ENCODE results near the gene KRT7.

The KRT7 gene

DNA sequence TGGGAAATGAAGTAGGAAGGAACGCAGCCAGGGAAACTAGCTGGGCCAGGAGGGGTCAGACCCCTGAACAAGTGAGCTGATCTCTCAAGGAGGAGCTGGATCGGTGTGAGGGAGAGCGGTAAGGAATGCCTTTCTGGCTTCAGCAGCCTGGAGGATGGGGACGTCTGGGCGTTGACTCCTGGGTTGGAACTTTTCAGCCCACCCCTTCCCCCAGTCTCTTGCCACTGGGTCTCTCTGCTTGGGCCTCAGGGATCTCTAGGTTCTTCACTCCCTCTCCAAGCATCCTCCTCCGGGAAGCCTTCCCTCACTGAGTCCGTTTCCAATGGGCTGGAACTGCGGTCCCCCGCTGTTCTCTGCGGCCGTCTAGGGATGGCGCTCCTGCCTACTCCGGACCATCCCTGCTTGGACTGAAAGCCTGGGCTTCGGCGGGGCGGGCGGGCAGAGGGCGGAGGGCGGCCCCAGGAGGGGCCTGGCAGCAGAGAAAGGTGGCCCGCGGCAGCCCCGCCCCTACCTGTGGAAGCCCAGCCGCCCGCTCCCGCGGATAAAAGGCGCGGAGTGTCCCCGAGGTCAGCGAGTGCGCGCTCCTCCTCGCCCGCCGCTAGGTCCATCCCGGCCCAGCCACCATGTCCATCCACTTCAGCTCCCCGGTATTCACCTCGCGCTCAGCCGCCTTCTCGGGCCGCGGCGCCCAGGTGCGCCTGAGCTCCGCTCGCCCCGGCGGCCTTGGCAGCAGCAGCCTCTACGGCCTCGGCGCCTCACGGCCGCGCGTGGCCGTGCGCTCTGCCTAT lies at the start of gene KRT7:
Gene KRT7, plus strand, starts transcription at position 570 of the 788 bp plus-strand sequence. Its CDS starts 54 bp downstream, at position 624.
- no peak for DNase-seq (ENCODE audit: low read depth in 1 of 2, low spot score in 1 of 2)

DNA sequence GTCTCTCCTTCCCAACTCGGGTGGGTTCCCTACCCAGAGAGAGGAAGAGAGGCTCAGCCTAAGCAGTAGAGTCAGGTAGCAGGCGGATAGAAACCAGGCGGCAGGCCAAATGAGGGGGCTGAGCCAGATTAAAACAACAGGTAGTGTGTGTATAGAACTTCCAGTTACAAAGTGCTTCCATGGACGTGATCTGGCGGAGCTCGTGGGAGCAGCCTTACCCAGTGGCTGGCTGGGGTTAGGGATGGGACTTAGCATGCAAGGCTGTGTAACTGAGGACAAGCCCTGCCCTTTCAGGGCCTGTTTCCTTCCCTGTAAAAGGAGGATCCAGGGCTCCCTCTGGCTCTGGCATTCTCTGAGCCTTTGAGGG lies 49.5 kb upstream of the KRT7 start:
- no peak for DNase-seq (ENCODE audit: low read depth in 1 of 2, low spot score in 1 of 2)

DNA sequence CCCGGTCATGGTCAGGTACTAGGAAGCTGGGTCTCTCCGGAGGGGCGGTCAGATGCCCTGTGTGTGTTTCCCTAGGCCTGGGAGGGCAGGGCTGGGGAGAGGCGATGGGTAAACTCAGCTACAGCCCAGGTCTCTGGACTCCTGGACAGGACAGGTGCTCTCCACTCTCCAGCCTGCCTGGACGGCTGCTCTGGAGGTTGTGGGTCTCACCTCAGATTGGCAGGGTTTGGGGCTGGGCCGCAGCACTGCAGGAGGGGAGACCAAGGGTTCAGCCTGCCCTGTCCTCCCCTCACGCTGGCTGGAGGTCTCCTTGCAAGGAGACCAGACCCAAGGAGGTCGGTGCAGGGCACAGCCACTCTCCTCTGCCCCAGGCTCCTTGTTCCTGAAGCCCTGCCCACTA lies 49.1 kb upstream of the KRT7 start:
- DNase-seq (ENCODE audit: low read depth in 1 of 2, low spot score in 1 of 2), result no peak

DNA sequence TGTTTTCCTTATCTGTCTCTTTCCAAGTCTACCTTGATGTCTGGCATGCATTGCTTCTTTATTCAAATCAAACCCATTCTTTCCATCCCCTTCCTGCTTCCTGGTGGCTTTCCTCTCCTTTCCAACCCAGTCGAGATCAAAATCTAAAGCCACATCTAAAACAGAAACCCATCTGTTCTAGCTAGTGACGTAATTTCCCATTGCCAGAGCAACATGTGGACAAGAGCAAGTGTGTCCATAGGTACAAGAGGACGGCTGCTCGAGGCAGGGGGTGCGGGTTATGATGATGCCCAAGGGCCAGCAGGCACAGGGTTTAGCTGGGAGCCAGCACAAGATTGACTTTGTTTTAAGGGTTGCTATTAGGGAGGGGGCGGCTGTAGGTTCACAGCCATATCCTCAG lies 48.2 kb upstream of the KRT7 start:
- no peak for DNase-seq (ENCODE audit: low read depth in 1 of 2, low spot score in 1 of 2)

DNA sequence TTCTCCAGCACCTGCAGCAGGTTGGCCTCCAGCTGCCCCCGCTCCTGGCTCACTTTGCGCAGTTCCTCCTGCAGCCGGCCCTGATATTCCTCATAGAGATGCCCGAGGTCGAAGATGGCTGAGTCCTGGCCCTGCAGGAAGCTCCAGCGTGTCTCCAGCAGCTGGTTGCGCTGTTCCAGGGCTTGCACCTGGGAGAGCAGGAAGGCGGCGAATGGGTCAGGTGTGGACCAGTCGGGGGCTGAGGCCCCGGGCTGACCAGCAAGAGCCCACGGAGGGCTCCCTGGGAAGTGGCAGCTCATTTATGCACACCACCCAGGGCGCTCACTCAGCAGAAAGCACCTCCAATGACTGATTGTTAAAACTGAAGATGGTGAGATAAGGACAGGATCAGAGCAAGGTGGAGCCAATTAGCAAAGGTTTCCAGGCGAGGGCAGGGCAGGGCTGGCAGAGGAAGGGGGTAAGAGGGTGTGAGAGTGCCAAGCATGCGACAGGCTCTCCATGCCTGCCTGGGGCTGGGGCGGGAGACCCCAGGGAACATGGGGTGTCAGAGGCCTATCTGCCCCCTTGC lies 47.6 kb upstream of the KRT7 start:
- no peak for DNase-seq (ENCODE audit: low read depth in 1 of 2, low spot score in 1 of 2)

DNA sequence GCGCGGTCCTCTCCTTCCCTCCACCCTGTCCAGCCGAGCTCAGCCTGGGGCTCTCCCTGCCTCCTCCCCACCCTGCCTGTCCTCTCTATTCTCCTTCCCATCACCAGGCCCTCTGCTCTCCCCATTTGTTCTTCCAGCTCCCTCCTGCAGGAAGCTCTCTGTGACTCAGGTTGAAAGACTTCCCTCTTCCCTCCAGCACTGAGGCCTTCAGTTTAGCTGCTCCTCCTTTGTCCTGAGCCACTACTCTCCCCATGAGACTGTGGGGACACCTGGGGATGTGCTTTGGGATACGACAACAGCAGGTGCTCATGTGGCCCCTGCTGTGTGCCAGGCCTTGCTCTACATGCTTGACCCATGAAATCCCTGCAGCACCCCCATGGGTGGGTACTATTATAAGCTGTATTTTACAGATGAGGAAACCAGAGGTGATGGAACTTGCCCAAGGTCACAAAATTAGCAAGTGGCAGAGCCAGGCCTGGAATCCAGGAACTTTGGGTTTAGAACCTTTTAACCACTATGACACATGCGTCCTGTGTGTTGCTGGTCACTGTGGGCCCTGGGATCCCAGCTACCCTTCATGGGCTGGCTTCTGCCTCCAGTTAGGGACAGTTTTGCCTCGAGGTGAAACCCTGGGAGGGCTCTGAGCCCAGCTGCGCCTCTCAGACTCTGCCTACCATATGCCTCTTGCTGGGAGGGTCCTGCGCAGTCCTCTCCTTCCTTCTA lies 46.8 kb upstream of the KRT7 start:
- no peak for DNase-seq (ENCODE audit: low read depth in 1 of 2, low spot score in 1 of 2)

DNA sequence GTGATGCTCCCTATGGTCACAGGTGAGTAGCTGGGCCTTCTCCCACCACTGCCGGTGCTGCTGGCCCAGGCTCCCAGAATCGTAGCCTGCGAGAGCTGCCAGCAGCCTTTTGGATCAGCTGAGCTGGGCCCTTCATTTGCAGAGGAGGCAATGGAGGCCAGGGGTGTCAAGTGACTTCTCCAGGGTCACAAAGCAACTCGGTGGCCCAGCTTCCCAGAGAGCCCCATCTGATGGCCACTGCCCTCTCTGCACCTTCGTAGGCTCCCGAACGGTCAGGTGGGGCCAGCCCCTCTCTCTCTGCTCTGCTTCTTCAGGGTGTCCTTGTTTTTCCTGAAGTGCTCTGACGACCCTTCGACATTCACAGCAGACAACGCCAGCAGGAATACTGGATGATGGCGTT lies 45.8 kb upstream of the KRT7 start:
- no peak for DNase-seq (ENCODE audit: low read depth in 1 of 2, low spot score in 1 of 2)

DNA sequence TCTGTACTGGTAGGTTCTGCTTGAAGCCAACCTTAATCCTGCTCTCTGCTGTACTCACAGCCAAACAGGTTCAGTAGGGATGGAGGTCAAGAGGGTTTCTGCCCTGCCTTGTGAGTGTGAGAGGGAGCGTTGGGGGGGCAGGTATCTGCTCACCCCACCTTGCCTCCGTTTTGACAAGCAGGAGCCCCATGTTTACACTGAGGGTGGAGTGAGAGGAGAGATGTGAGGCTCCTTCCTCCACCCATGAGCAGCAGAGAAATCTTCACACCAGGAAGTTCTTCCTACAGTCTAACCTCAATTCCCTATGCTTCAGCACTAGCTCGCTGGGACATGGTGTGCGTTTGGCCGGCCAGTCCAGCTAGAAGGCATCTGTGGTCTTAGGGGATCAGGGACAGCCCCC lies 45.4 kb upstream of the KRT7 start:
- no peak for DNase-seq (ENCODE audit: low read depth in 1 of 2, low spot score in 1 of 2)

DNA sequence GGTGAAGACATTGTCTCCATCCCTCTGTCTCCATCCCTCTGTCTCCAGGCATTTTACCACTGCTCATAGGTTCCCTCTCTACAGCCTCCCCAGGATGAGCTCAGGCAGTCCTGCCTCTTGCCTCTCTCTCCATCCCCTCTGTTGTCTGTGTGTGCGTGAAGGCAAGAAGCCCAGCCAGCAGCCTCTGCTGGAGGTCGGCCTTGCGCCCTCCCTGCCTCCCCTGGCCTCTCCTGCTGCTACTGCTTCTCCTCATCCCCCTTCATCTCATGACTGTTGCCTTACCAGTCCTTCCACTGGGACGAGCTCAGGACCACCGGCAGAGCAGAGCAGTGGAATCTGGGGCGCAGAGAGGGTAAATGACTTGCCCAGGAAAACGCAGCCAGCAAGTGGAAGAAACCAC lies 44.4 kb upstream of the KRT7 start:
- no peak for DNase-seq (ENCODE audit: low read depth in 1 of 2, low spot score in 1 of 2)

DNA sequence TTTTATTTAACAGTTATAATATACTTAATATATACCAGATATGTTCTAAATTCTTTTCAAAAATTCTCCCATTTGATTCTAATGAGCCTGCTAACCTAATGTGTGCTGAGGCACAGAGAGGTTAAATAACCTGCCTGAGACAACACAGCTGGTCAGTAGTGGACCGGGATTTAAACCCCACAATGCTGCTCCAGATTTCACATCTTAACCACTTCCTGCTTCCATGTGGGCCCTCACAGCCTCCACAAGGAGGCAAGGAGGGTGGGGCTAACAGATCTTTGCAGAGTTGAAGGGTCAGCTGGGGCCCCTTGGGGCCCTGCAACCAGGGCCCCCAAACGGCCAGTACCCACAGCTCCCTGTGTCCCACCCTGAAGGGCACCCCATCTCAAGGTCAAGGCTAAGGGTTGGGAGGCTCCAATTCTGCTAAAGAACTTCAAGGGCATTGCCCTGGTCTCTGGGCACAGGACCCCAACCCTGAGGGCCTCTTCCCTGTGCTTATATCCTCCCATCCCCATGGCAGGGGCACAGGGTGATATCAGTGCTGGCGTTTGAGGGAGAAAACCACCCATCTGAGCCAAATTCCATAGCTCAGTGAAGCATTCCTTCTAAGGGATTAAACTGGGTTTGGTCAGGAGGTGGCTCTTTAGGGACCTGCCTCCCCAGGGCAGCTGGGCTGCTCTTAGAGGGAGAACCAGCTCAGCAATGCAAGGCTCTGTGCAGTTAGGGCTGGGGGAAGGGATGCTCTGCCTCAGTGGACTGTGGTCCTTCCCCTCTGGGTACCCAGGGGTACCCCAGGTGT lies 43.5 kb upstream of the KRT7 start:
- no peak for DNase-seq (ENCODE audit: low read depth in 1 of 2, low spot score in 1 of 2)

DNA sequence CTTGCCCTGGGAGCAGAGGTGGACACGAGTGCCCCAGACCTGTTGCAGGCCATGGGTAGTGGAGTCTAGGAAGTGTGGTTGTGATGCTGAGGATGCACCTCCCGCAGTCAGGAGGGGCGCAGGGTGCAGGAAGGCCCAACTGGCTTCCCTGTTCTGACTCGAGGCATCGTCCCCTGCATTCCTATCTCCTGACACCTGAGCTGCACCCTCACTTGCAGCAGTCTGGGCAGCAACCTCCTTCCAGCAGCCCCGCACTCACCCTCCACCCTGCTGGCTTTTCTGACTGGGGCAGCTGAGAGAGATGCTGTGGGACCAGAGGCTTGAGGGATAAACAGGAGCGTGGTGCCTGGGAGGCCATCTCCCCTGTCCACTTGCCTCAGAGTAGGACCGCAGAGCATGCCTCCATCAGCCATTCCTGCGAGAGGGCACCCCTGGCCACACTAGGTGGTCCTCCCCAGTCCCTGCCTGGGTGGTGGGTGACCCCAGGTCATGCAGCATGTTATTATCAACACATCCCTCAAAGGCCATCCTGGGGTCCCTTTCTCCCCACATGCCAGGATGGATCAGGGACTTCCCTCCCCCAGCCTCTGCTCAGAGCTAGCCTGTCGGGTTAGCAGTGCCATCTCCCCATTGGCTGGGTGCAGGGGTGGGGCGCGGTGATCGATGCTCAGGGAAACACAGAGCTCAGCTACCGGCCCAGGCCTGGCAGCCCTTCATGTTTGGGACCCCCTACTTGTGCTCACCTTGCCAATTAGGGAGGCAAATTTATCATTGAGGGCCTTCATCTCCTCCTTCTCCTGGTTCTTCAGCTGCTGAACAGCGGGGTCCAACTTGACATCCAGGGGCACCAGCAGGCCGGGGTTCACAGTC lies 41.9 kb upstream of the KRT7 start:
- DNase-seq (ENCODE audit: low read depth in 1 of 2, low spot score in 1 of 2), result no peak

DNA sequence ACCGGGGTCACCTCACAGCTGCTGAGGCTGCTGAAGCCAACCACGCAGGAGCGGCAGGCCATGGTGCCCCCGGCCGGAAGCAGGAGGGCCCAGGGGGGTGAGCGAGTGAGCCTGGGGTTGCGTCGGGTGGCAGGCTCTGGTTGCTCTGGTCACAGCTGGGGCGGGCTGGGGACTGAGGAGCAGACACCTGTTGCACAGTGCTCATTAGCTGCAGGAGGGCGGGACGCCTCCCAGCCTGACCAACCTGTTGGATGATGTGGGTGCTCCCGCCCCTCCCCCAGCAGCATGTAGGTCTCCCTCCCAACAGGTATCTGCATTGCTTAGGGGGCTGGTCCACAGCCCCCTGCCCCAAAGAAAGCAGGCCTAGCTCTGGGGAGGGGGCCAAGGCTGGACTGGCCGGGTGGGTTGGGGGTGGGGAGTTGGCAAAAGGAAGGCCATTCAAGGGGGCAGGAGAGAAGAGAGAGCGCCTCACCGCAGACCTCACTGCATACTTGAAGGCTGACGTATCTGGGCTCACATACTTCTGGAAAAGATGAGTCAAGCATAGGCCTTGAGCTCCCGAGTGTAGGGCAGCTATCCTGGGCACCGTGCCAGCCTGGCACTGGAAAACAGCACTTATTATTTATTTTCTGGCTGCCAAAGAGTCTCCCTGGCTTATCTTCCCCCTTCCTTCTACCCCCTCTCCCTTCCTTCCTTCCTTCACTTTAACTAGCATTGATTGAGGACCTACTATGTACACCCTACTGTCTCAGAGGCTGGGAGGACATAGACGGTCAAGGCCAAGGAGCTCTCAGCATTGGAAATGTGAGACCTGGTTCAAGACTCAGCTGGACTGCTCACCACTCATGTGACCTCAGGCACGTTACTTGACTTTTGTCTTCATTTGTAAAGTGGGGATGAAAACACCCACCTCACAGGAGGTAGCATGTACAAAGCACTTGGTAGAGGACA lies 40.9 kb upstream of the KRT7 start, which contains the start of gene KRT80:
Gene KRT80, minus strand, starts transcription at position 174 of the 951 bp plus-strand sequence. Its CDS starts 112 bp downstream, at position 62.
- no peak for DNase-seq (ENCODE audit: low read depth in 1 of 2, low spot score in 1 of 2)

DNA sequence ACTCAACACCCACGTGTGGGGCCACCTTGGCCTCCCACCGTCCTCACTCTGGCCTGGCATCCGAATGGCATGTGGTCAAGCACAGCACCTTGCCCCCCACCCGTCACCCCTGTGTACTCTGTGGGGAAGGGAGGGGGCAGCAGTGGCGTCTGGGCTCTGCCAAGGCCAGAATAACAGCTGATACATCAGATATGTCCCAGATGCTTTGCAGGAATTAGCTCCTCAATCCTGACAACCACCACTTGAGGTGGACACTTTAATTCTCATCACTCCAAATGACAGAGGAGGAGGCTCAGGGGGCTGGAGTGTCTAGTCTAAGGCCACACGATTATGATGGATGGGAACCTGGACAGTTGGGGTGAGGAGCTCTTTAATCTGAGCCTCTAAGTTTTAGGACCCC lies 39.5 kb upstream of the KRT7 start:
- no peak for DNase-seq (ENCODE audit: low read depth in 1 of 2, low spot score in 1 of 2)

DNA sequence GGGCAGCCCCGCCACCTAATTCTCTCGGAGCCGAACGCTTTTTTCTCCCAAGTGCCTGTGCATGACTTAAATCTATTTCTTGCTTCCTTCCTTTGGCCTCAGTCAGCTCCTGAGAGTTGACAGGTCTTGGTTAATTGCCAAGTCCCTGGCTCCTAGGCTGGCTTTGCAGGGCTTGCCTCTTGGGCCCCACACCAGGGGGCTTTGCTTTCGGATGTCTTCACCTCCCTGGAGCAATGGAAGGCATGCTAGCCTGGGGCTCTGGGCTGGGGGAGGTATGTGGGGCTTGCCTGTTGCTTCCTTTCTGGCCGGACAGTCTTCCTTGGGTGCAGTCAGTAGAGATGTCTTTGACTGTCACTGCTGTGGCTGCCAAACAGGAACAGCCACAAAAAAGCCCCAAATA lies 39.1 kb upstream of the KRT7 start:
- DNase-seq (ENCODE audit: low read depth in 1 of 2, low spot score in 1 of 2), result no peak

DNA sequence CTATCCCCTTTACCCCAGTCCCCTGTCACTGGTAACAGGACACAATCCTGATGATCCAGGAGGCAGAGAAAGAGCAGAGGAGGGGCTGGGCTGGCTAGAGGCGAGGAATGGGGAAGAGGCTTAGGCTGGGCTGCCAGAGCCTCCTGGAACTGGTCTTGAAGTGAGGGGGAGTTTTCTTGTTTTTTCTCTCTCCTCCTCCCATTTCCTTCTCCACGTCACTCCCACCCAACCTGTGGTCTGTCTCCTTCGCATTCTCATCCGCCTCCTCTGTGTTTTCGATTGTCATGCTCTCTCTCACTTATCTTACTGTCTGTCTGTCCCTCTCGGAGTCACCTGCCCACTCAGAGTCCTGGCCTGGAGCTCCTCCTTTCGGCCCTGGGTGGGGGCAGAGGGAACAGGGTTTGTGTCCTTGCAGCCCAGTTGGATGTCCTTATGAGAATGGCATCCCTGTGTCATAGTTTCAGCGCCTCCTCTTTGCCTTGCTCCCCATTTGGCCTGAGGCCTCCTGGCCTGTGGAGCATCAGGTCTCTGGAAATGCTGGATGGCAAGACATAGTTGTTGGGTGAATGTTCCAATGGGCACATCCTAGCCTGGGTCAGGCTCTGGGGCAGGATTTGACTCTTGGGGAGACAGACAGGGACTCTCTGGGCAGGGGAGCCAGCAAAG lies 37.8 kb upstream of the KRT7 start:
- no peak for DNase-seq (ENCODE audit: low read depth in 1 of 2, low spot score in 1 of 2)

DNA sequence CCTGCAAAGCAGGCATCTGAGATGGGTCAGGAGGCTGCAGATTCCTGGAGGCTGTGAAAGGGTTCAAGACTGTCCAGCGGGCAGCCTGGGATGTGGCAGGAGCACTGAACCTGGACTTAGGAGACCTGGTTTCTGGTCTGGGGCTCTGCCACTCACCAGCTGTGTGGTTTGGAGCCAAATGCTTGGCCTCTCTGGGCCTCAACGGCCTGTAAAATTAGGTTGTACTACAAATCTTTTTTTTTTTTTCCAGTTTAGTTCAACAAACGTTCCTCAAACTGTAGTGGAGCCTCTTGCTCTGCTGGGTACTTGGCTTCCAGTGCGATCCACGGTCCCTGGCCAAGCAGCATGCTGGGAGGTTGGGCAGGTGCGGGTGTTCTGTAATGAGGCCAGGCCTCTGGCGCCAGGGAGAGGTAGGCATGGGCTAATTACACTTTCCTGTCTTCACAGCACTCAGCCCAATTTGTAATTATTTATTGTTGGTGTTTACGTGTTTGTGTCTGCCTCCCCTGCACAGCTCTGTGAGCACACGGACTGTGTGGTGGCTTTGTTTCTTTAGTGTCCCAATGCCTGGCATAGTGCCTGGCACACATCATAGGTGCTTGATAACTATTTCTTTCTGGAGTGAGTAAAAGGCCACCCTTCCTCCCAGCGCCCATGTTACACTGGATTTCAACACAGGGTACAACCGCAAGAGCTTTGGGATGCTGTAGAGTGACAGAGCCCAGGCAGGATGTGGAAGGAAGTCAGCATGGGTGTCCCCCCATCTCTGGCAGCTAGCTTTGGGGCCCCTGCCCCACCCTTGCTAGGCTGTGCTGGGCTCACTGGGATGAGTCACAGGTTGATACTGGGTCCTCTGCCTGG lies 35.4 kb upstream of the KRT7 start:
- no peak for DNase-seq (ENCODE audit: low read depth in 1 of 2, low spot score in 1 of 2)

DNA sequence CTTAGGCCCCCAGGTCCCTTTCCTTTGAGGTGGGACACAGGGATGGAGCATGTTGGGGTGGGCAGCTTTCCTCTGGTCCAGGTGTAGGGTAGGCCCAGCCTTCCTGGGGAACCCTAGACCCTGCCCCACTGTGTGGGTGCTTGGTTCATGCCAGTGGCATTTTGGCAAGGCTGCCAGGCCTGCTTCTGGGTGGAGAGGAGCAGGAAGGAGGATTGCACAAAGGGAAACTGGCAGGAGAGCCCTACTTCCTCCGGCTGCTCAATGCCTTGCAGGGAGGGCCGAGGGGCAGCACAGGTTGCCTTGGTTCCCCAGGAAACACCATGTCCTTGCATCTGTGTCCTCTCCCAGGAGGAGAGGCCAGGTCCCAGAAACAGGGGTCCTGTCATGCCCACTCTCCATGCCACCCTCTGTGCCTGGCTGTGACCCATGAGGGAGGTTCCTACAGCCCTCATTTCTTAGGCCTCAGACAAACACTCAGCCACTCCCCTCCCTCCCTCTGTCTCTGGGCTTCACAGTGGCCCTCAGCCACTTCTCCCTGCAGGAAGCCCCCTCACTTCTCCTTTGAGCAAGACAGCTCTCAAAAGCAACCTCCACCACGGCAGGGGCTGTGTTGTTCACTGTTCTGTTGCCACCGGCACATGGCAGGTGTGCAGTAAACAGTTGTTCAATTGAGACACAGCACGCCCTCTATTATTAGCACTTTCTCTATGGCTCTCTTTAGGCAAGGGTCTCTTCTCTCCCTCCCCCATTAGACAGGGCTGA lies 34.4 kb upstream of the KRT7 start:
- no peak for DNase-seq (ENCODE audit: low read depth in 1 of 2, low spot score in 1 of 2)
